H9 (cell line): ENCODE measurements around the gene NDST1. TPM values are rescaled to one million over a fixed set of nuclear protein-coding genes. Genes with fewer than 3 reads are reported as not detected.

Experiments used
- DNase-seq: peaks from one replicate; pipeline ENCODE4 v3.0.0-alpha.2; 2017
- H2AFZ ChIP-seq: one replicate; pipeline ENCODE4 v1.6.1; 2013; ENCODE audit warnings: mild to moderate bottlenecking, low read length, control low read depth, moderate library complexity
- H2AK5ac ChIP-seq: 2 replicates; pipeline ENCODE4 v1.6.1; 2013; ENCODE audit warnings: low read length, control low read depth, mixed read lengths; ENCODE audit not compliant: insufficient read length
- H2BK120ac ChIP-seq: one replicate; pipeline ENCODE4 v1.6.1; 2013; ENCODE audit warnings: low read depth, mild to moderate bottlenecking, low read length, control low read depth, inconsistent platforms; ENCODE audit not compliant: poor library complexity, severe bottlenecking
- H2BK12ac ChIP-seq: 2 replicates; pipeline ENCODE4 v1.6.1; 2013; ENCODE audit warnings: low read length, control low read depth, mixed read lengths, low read depth; ENCODE audit not compliant: insufficient read length
- H2BK15ac ChIP-seq: 2 replicates; pipeline ENCODE4 v1.6.1; 2013; ENCODE audit warnings: low read depth, low read length, control low read depth
- H2BK20ac ChIP-seq: one replicate; pipeline ENCODE4 v1.6.1; 2013; ENCODE audit warnings: low read depth, mild to moderate bottlenecking, low read length, control low read depth, inconsistent platforms; ENCODE audit not compliant: poor library complexity, severe bottlenecking
- H2BK5ac ChIP-seq: 2 replicates; pipeline ENCODE4 v1.6.1; 2013; ENCODE audit warnings: low read length, control low read depth, mixed read lengths; ENCODE audit not compliant: insufficient read length
- H3K14ac ChIP-seq: 2 replicates; pipeline ENCODE4 v1.6.1; 2013; ENCODE audit warnings: low read length, control low read depth; ENCODE audit not compliant: insufficient read depth
- H3K18ac ChIP-seq: 2 replicates; pipeline ENCODE4 v1.6.1; 2013; ENCODE audit warnings: low read depth, mild to moderate bottlenecking, mixed read lengths, low read length, control low read depth; ENCODE audit not compliant: insufficient read length
- H3K23ac ChIP-seq: 2 replicates; pipeline ENCODE4 v1.6.1; 2013; ENCODE audit warnings: low read length, control low read depth, mixed read lengths, low read depth; ENCODE audit not compliant: insufficient read length
- H3K23me2 ChIP-seq: 2 replicates; pipeline ENCODE4 v1.6.1; 2013; ENCODE audit warnings: low read depth, mild to moderate bottlenecking, mixed read lengths, low read length, control low read depth; ENCODE audit not compliant: insufficient read length, poor library complexity, severe bottlenecking
- H3K27ac ChIP-seq: 2 replicates; pipeline ENCODE4 v1.5.1; 2013; ENCODE audit warnings: low read length, control low read depth, mixed read lengths, low read depth; ENCODE audit not compliant: insufficient read length
- H3K27me3 ChIP-seq: 2 replicates; pipeline ENCODE4 v1.6.1; 2013; ENCODE audit warnings: low read length, control low read depth, inconsistent platforms; ENCODE audit not compliant: insufficient read depth
- H3K4ac ChIP-seq: 2 replicates; pipeline ENCODE4 v1.6.1; 2013; ENCODE audit warnings: low read depth, mild to moderate bottlenecking, control low read depth, inconsistent platforms, low read length, moderate library complexity
- H3K4me1 ChIP-seq: 2 replicates; pipeline ENCODE4 v1.6.1; 2013; ENCODE audit warnings: low read length, control low read depth, inconsistent platforms; ENCODE audit not compliant: insufficient read depth
- H3K4me2 ChIP-seq: 2 replicates; pipeline ENCODE4 v1.6.1; 2013; ENCODE audit warnings: low read length, control low read depth, mixed read lengths; ENCODE audit not compliant: insufficient read length, insufficient read depth
- H3K56ac ChIP-seq: 2 replicates; pipeline ENCODE4 v1.6.1; 2013; ENCODE audit warnings: low read depth, mild to moderate bottlenecking, mixed read lengths, low read length, control low read depth; ENCODE audit not compliant: insufficient read length
- H3K79me1 ChIP-seq: 2 replicates; pipeline ENCODE4 v1.6.1; 2013; ENCODE audit warnings: low read depth, mild to moderate bottlenecking, moderate library complexity, low read length, control low read depth, inconsistent platforms; ENCODE audit not compliant: insufficient read depth, poor library complexity, severe bottlenecking
- H3K79me2 ChIP-seq: 2 replicates; pipeline ENCODE4 v1.6.1; 2013; ENCODE audit warnings: low read length, control low read depth, inconsistent platforms; ENCODE audit not compliant: insufficient read depth
- H3K9ac ChIP-seq: 2 replicates; pipeline ENCODE4 v1.6.1; 2013; ENCODE audit warnings: low read length, control low read depth, mixed read lengths; ENCODE audit not compliant: insufficient read length; ENCODE audit errors: extremely low read depth
- H3K9me3 ChIP-seq: one replicate; pipeline ENCODE4 v1.6.1; 2013; ENCODE audit warnings: low read depth, low read length, inconsistent platforms; ENCODE audit not compliant: control insufficient read depth
- H3T11ph ChIP-seq: one replicate; pipeline ENCODE4 v1.6.1; 2013; ENCODE audit warnings: mild to moderate bottlenecking, low read length, control low read depth, inconsistent platforms
- H4K20me1 ChIP-seq: one replicate; pipeline ENCODE4 v1.6.1; 2013; ENCODE audit not compliant: control insufficient read depth, insufficient read length, insufficient read depth
- H4K5ac ChIP-seq: 2 replicates; pipeline ENCODE4 v1.6.1; 2013; ENCODE audit warnings: low read depth, mild to moderate bottlenecking, mixed read lengths, low read length, control low read depth; ENCODE audit not compliant: insufficient read length
- H4K8ac ChIP-seq: replicated peaks from 2 replicates; pipeline ENCODE4 v1.6.1; 2013; ENCODE audit warnings: low read length, control low read depth, mixed read lengths, low read depth; ENCODE audit not compliant: insufficient read length
- H4K91ac ChIP-seq: 2 replicates; pipeline ENCODE4 v1.6.1; 2013; ENCODE audit warnings: low read depth, mild to moderate bottlenecking, moderate library complexity, mixed read lengths, low read length, control low read depth; ENCODE audit not compliant: insufficient read length
- H3K27ac Mint-ChIP-seq, 3 experiments: 2 replicates in 2 of 3; 3 replicates in 1 of 3; pipeline ENCODE4 v1.8.0; 2020 to 2021; ENCODE audit warnings: mixed read lengths in 3 of 3, mild to moderate bottlenecking in 1 of 3, moderate library complexity in 1 of 3
- H3K27me3 Mint-ChIP-seq: 2 replicates; pipeline ENCODE4 v1.8.0; 2021; ENCODE audit warnings: low read depth, mild to moderate bottlenecking, moderate library complexity, mixed read lengths
- H3K36me3 Mint-ChIP-seq, 3 experiments: 2 replicates in 2 of 3; 3 replicates in 1 of 3; pipeline ENCODE4 v1.8.0; 2020 to 2021; ENCODE audit warnings: low read depth in 3 of 3, mixed read lengths in 3 of 3; ENCODE audit not compliant: insufficient read depth in 1 of 3
- H3K4me1 Mint-ChIP-seq, 2 experiments: 2 replicates each; pipeline ENCODE4 v1.8.0; 2020; ENCODE audit warnings: mixed read lengths in 2 of 2
- H3K4me3 Mint-ChIP-seq, 2 experiments: 2 replicates in 1 of 2; 3 replicates in 1 of 2; pipeline ENCODE4 v1.8.0; 2020 to 2021; ENCODE audit warnings: mild to moderate bottlenecking in 2 of 2, mixed read lengths in 2 of 2, moderate library complexity in 1 of 2
- H3K9me3 Mint-ChIP-seq, 2 experiments: 2 replicates in 1 of 2; 3 replicates in 1 of 2; pipeline ENCODE4 v1.8.0; 2020; ENCODE audit warnings: mild to moderate bottlenecking in 2 of 2, mixed read lengths in 2 of 2, moderate library complexity in 1 of 2
- WGBS: extraction: QIAGEN DNeasy Blood & Tissue Kit; methylation state at CpG from one replicate; pipeline ENCODE4 v1.1.7; 2013; ENCODE audit warnings: missing lambda C conversion rate, low lambda C conversion rate, mixed read lengths; ENCODE audit not compliant: insufficient read length; ENCODE audit errors: extremely low coverage; 5-methylcytosine and 5-hydroxymethylcytosine counted together
- total RNA-seq: library from RNA; stranded (reverse); gene quantifications from 2 replicates; pipeline ENCODE4 v1.2.1, GENCODE V29; 2021
- TF ChIP-seq, protein P1 (sequence below): fragments of 200-600 bp; sonication (generic); conservative IDR thresholded peaks from 3 replicates; pipeline ENCODE4 v1.8.0; 2021; ENCODE audit warnings: antibody characterized with exemption, mild to moderate bottlenecking

Gene NDST1
- total RNA-seq, 1 experiment from 2014 or later, result 65.5 TPM

DNA sequence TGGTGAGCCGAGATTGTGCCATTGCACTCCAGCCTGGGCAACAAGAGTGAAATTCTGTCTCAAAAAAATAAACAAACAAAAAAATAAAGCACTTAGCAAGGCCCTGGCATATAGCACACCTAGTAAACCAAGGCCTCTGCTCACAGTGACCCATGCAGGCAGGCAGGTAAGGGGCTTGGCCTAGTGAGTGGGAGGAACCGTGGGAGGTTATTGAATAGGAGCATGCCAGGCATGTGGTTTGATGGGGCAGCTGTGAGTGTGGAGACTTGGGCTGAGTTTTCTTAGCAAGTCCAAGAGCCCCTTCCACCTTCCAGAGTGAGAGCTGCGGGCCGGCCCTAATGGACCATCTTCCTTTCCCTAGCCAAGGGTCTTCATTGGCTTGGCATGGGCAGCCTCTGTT is 4.5 kb upstream of the NDST1 start:
- Histone ChIP-seq H3K79me2 (peaks cover 12% of the 10 kb centered on the region; the same call in 1 of the 2 replicates), H3K4me1 (peaks cover 4% of the 10 kb centered on the region), H2BK20ac (no peak overlapping the region), H2BK12ac (no peak overlapping the region), H2AK5ac (no peak overlapping the region), H2BK15ac (no peak overlapping the region), H3K14ac (no peak overlapping the region), H3K9ac (no peak overlapping the region), H3K27me3 (no peaks in the 10 kb centered on the region), H3K27ac (no peak overlapping the region), H2AFZ (no peak overlapping the region), H3K4ac (no peak overlapping the region), H2BK120ac (no peak overlapping the region), H3K18ac (no peak overlapping the region), H3K56ac (no peak overlapping the region), H3K23ac (no peak overlapping the region), H3K9me3 (no peaks in the 10 kb centered on the region), H4K20me1 (no peaks in the 10 kb centered on the region), H2BK5ac (no peak overlapping the region), H4K8ac (no peak overlapping the region), H3K79me1 (peaks cover 12% of the 10 kb centered on the region), H3T11ph (no peak overlapping the region), H3K4me2 (no peak overlapping the region), H4K91ac (no peak overlapping the region), H3K23me2 (no peaks in the 10 kb centered on the region), H4K5ac (no peak overlapping the region)
- no peak for DNase-seq
- H3K4me1 Mint-ChIP-seq, result peaks cover 61 to 67% of the 10 kb centered on the region in 2 experiments
- H3K4me3 Mint-ChIP-seq, result no peak overlapping the region
- no peaks in the 10 kb centered on the region for H3K27me3 Mint-ChIP-seq
- TF ChIP-seq, protein P1, sequence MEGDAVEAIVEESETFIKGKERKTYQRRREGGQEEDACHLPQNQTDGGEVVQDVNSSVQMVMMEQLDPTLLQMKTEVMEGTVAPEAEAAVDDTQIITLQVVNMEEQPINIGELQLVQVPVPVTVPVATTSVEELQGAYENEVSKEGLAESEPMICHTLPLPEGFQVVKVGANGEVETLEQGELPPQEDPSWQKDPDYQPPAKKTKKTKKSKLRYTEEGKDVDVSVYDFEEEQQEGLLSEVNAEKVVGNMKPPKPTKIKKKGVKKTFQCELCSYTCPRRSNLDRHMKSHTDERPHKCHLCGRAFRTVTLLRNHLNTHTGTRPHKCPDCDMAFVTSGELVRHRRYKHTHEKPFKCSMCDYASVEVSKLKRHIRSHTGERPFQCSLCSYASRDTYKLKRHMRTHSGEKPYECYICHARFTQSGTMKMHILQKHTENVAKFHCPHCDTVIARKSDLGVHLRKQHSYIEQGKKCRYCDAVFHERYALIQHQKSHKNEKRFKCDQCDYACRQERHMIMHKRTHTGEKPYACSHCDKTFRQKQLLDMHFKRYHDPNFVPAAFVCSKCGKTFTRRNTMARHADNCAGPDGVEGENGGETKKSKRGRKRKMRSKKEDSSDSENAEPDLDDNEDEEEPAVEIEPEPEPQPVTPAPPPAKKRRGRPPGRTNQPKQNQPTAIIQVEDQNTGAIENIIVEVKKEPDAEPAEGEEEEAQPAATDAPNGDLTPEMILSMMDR, result no peak
- H3K27ac Mint-ChIP-seq, result no peak overlapping the region
- no peaks in the 10 kb centered on the region for H3K9me3 Mint-ChIP-seq
- no CpG with 5 or more reads among the region's 4 CpGs for WGBS
- H3K36me3 Mint-ChIP-seq, result peaks cover 0 to 11% (median 0%) of the 10 kb centered on the region in 3 experiments; a peak in 3 of 7 replicates
